Endodermal cell (in vitro differentiated cells): ENCODE data around the gene PDE5A. TPM values are rescaled to one million over a fixed set of nuclear protein-coding genes. Genes with fewer than 3 reads are reported as not detected.

ENCODE experiments used
- DNase-seq: peaks from one replicate; pipeline ENCODE4 v3.0.0-alpha.2; 2017
- H3K27ac ChIP-seq: 2 replicates; pipeline ENCODE4 v1.5.1; 2013; ENCODE audit warnings: mild to moderate bottlenecking, low read depth, low read length, moderate library complexity
- H3K27me3 ChIP-seq: 2 replicates; pipeline ENCODE4 v1.6.1; 2013; ENCODE audit warnings: mild to moderate bottlenecking, low read length, moderate library complexity; ENCODE audit not compliant: insufficient read depth, control insufficient read depth, poor library complexity, severe bottlenecking
- H3K36me3 ChIP-seq: 2 replicates; pipeline ENCODE4 v1.7.0; 2013; ENCODE audit warnings: mild to moderate bottlenecking, low read length, moderate library complexity; ENCODE audit not compliant: control insufficient read depth, insufficient read depth
- H3K4me1 ChIP-seq: one replicate; pipeline ENCODE4 v1.7.0; 2013; ENCODE audit warnings: low read length; ENCODE audit not compliant: control insufficient read depth, insufficient read depth
- H3K4me3 ChIP-seq: 2 replicates; pipeline ENCODE4 v1.5.1; 2013; ENCODE audit warnings: mild to moderate bottlenecking, low read length, moderate library complexity
- H3K9ac ChIP-seq: 2 replicates; pipeline ENCODE4 v1.6.1; 2013; ENCODE audit warnings: mild to moderate bottlenecking, low read length, moderate library complexity; ENCODE audit not compliant: poor library complexity, severe bottlenecking; ENCODE audit errors: extremely low read depth
- H3K9me3 ChIP-seq: 2 replicates; pipeline ENCODE4 v1.6.1; 2013; ENCODE audit warnings: mild to moderate bottlenecking, low read length, moderate library complexity; ENCODE audit not compliant: control insufficient read depth
- H3K27ac Mint-ChIP-seq: 2 replicates; pipeline ENCODE4 v1.8.0; 2020; ENCODE audit warnings: mixed read lengths
- H3K27me3 Mint-ChIP-seq: 2 replicates; pipeline ENCODE4 v1.8.0; 2021; ENCODE audit warnings: mild to moderate bottlenecking, mixed read lengths; ENCODE audit not compliant: insufficient read depth
- H3K36me3 Mint-ChIP-seq: 2 replicates; pipeline ENCODE4 v1.8.0; 2020; ENCODE audit warnings: low read depth, mixed read lengths
- H3K4me1 Mint-ChIP-seq: 2 replicates; pipeline ENCODE4 v1.8.0; 2020; ENCODE audit warnings: mixed read lengths
- H3K4me3 Mint-ChIP-seq: 2 replicates; pipeline ENCODE4 v1.8.0; 2020; ENCODE audit warnings: mild to moderate bottlenecking, moderate library complexity, mixed read lengths
- H3K9me3 Mint-ChIP-seq: 2 replicates; pipeline ENCODE4 v1.8.0; 2020; ENCODE audit warnings: mild to moderate bottlenecking, mixed read lengths
- WGBS, 2 experiments: methylation state at CpG; one replicate each; pipeline versions ENCODE4 v1.1.5 to v1.1.7; 2013; ENCODE audit warnings: missing lambda C conversion rate in 2 of 2, mixed read lengths in 1 of 2; ENCODE audit not compliant: insufficient coverage in 1 of 2, insufficient read length in 1 of 2; 5-methylcytosine and 5-hydroxymethylcytosine counted together
- total RNA-seq, 2 donors: library from RNA; stranded (reverse); fragmentation: NEBNext Ultra II Directional in 1 of 2; extraction: Animal tissue kit (Norgen Biotek cat#: 25700) in 1 of 2; gene quantifications; 2 replicates in 1 of 2; 3 replicates in 1 of 2; pipeline ENCODE4 v1.2.1, GENCODE V29; 2021
- TF ChIP-seq, protein P1 (sequence below): fragments of 200-600 bp; sonication (generic); conservative IDR thresholded peaks from 2 replicates; pipeline ENCODE4 v1.5.0; 2021; ENCODE audit warnings: antibody characterized with exemption, mild to moderate bottlenecking

The PDE5A gene
- total RNA-seq, 2 donors from 2014 or later: 36.3 to 37.8 TPM

DNA sequence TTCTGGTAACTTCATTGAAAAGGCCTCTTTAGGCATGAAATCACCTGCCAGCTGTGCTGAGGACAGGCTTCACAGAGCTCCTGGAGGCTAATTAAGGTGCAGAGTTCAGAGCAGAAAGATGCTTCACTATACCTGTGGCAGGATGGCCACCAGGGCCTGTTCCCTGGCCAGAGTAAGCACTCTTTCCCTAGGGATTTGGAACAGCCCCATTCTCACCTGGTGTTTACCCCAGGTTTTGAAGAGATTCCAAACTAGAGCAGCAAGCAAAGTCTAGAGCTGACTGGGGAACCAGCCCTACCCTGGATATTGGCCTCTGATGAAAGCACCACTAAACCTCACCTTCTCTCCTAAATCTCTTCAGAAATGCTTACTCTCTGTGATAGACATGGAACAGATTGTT is 148.8 kb downstream of the PDE5A start:
- Histone ChIP-seq H3K36me3 (peaks cover 62% of the 10 kb centered on the region), H3K9ac (no peak overlapping the region), H3K4me3 (no peak overlapping the region), H3K27ac (no peak overlapping the region), H3K27me3 (no peaks in the 10 kb centered on the region), H3K4me1 (peaks cover 4% of the 10 kb centered on the region), H3K9me3 (peaks cover 40% of the 10 kb centered on the region)
- Mint-ChIP-seq H3K27ac (no peak overlapping the region), H3K4me1 (peaks cover 8% of the 10 kb centered on the region), H3K9me3 (peaks cover 31% of the 10 kb centered on the region), H3K4me3 (no peak overlapping the region), H3K36me3 (peaks cover 63% of the 10 kb centered on the region), H3K27me3 (no peaks in the 10 kb centered on the region)
- no peak for DNase-seq
- TF ChIP-seq, protein P1, sequence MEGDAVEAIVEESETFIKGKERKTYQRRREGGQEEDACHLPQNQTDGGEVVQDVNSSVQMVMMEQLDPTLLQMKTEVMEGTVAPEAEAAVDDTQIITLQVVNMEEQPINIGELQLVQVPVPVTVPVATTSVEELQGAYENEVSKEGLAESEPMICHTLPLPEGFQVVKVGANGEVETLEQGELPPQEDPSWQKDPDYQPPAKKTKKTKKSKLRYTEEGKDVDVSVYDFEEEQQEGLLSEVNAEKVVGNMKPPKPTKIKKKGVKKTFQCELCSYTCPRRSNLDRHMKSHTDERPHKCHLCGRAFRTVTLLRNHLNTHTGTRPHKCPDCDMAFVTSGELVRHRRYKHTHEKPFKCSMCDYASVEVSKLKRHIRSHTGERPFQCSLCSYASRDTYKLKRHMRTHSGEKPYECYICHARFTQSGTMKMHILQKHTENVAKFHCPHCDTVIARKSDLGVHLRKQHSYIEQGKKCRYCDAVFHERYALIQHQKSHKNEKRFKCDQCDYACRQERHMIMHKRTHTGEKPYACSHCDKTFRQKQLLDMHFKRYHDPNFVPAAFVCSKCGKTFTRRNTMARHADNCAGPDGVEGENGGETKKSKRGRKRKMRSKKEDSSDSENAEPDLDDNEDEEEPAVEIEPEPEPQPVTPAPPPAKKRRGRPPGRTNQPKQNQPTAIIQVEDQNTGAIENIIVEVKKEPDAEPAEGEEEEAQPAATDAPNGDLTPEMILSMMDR: no peak

DNA sequence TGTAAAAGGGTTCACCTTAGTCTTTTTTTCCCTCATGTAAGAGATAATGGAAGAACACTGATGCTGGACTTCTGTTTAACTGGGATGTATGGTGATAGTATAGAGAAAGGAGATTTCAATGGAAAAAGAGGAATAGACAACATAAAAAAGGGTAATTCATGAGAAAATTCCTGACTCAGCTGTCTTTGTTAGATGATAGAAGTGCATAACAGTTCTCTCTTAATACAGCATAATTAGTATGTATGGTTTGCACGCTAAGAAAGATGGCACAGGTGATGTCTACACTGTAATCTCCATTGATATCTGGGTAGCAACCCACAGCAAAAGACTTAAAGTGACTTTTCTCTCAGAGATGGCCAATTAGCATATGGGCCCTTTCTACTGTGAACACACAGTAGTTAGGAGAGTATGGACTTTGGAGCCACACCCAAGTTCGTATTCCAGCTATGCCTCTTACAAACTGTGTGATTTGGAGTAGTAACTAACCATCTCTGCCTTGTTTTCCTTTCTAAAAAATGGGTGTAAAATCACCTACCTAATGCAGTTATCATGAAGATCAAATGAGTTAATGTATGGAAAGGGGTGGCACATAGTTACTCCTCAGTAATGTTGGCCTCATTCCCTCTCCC is 149.3 kb downstream of the PDE5A start:
- Mint-ChIP-seq H3K4me3 (no peak overlapping the region), H3K27me3 (no peaks in the 10 kb centered on the region), H3K4me1 (peaks cover 8% of the 10 kb centered on the region), H3K36me3 (peaks cover 58% of the 10 kb centered on the region), H3K27ac (no peak overlapping the region), H3K9me3 (peaks cover 26% of the 10 kb centered on the region)
- peaks cover 64% of the 10 kb centered on the region for H3K36me3 ChIP-seq
- no peaks in the 10 kb centered on the region for H3K27me3 ChIP-seq
- DNase-seq: no peak
- H3K9ac ChIP-seq: no peak overlapping the region
- 98 to 100% methylated on average over 2 of the region's 2 CpGs for WGBS, 2 experiments
- peaks cover 35% of the 10 kb centered on the region for H3K9me3 ChIP-seq
- H3K4me1 ChIP-seq: peaks cover 4% of the 10 kb centered on the region
- H3K27ac ChIP-seq: no peak overlapping the region
- TF ChIP-seq, protein P1: no peak
- no peak overlapping the region for H3K4me3 ChIP-seq

GRCh38 chr4:119478446-119479179 is 150.0 kb downstream of the PDE5A start:
- Mint-ChIP-seq H3K27ac (no peak overlapping the region), H3K9me3 (peaks cover 19% of the 10 kb centered on the region), H3K4me3 (no peak overlapping the region), H3K36me3 (peaks cover 52% of the 10 kb centered on the region), H3K27me3 (no peaks in the 10 kb centered on the region), H3K4me1 (peaks cover 8% of the 10 kb centered on the region)
- no peak for DNase-seq
- peaks cover 4% of the 10 kb centered on the region for H3K4me1 ChIP-seq
- no peak overlapping the region for H3K27ac ChIP-seq
- TF ChIP-seq, protein P1: no peak
- no peaks in the 10 kb centered on the region for H3K27me3 ChIP-seq
- peaks cover 28% of the 10 kb centered on the region for H3K9me3 ChIP-seq
- no peak overlapping the region for H3K9ac ChIP-seq
- H3K4me3 ChIP-seq: no peak overlapping the region
- H3K36me3 ChIP-seq: peaks cover 60% of the 10 kb centered on the region
